H1 (cell line): ENCODE results near the gene NELFB. TPM values are rescaled to one million over a fixed set of nuclear protein-coding genes. Genes with fewer than 3 reads are reported as not detected.
A peak's percentile ranks its signal among the peaks of the same experiment; 100 is the strongest.

Source experiments
- CTCF ChIA-PET: fragments of 300-600 bp; sonication (Branson Sonifier 250); formaldehyde crosslinking; loops from one replicate; lab custom pipeline; 2021; ENCODE audit not compliant: partially characterized antibody; lab: Charles Lee
- POLR2A ChIA-PET: fragments of 300-600 bp; sonication (Branson Sonifier 250); formaldehyde crosslinking; loops from one replicate; lab custom pipeline; 2021; ENCODE audit warnings: inconsistent platforms; ENCODE audit not compliant: partially characterized antibody; lab: Charles Lee
- DNase-seq, 2 experiments: peaks; one replicate each; pipeline versions ENCODE4 v3.0.0 to v3.0.0-alpha.2; 2010 to 2022; ENCODE audit warnings: low spot score in 2 of 2, low read depth in 1 of 2, mixed read lengths in 1 of 2
- FAIRE-seq: peaks from 2 replicates; lab custom pipeline; 2011; peaks lifted over from hg19 to GRCh38; lab: Jason Lieb, UNC
- H2AFZ ChIP-seq: 2 replicates; pipeline ENCODE4 v1.8.1; 2012; ENCODE audit warnings: low read length, inconsistent platforms
- H2AK5ac ChIP-seq: 2 replicates; pipeline ENCODE4 v1.6.1; 2013; ENCODE audit warnings: low read depth, low read length
- H2BK120ac ChIP-seq: replicated peaks from 2 replicates; pipeline ENCODE3; 2013; ENCODE audit warnings: low read depth, low read length, inconsistent platforms
- H2BK12ac ChIP-seq: 2 replicates; pipeline ENCODE4 v1.6.1; 2013; ENCODE audit warnings: low read depth, low read length
- H2BK15ac ChIP-seq: 2 replicates; pipeline ENCODE4 v1.6.1; 2013; ENCODE audit warnings: low read length
- H2BK20ac ChIP-seq: 2 replicates; pipeline ENCODE4 v1.6.1; 2013; ENCODE audit warnings: low read length
- H2BK5ac ChIP-seq: 2 replicates; pipeline ENCODE4 v1.6.1; 2013; ENCODE audit warnings: low read depth, low read length
- H3K14ac ChIP-seq: 2 replicates; pipeline ENCODE4 v1.6.1; 2013; ENCODE audit warnings: inconsistent platforms; ENCODE audit not compliant: insufficient read length
- H3K18ac ChIP-seq: 2 replicates; pipeline ENCODE4 v1.6.1; 2013; ENCODE audit warnings: low read length; ENCODE audit errors: extremely low read depth
- H3K23ac ChIP-seq: 2 replicates; pipeline ENCODE4 v1.6.1; 2013; ENCODE audit warnings: inconsistent platforms; ENCODE audit not compliant: insufficient read length
- H3K23me2 ChIP-seq: 2 replicates; pipeline ENCODE4 v1.6.1; 2013; ENCODE audit warnings: low read depth, low read length
- H3K27ac ChIP-seq: 2 replicates; pipeline ENCODE4 v1.6.1; 2011; ENCODE audit warnings: low read depth, low read length, inconsistent platforms
- H3K27me3 ChIP-seq, 4 experiments: replicated peaks in 1 of 4; 1 replicate in 1 of 4; 2 replicates in 3 of 4; pipeline versions ENCODE4 v1.6.1 to v1.8.1; 2011 to 2013; ENCODE audit warnings: low read length in 3 of 4, mild to moderate bottlenecking in 3 of 4, inconsistent platforms in 2 of 4, mixed read lengths in 2 of 4, moderate library complexity in 1 of 4; ENCODE audit not compliant: control insufficient read depth in 3 of 4, insufficient read depth in 3 of 4; ENCODE audit errors: extremely low read depth in 1 of 4
- H3K36me3 ChIP-seq, 4 experiments: 2 replicates each; pipeline versions ENCODE4 v1.6.1 to v1.8.1; 2011 to 2013; ENCODE audit warnings: mild to moderate bottlenecking in 4 of 4, low read length in 3 of 4, moderate library complexity in 2 of 4, control low read depth in 1 of 4, inconsistent platforms in 1 of 4; ENCODE audit not compliant: insufficient read depth in 4 of 4, control insufficient read depth in 2 of 4
- H3K4ac ChIP-seq: replicated peaks from 2 replicates; pipeline ENCODE3; 2013; ENCODE audit warnings: low read length, low read depth, mixed read lengths, inconsistent platforms; ENCODE audit not compliant: insufficient read length
- H3K4me1 ChIP-seq, 4 experiments: replicated peaks in 1 of 4; 1 replicate in 1 of 4; 2 replicates in 3 of 4; pipeline versions ENCODE4 v1.6.1 to v1.8.1; 2011 to 2013; ENCODE audit warnings: low read length in 3 of 4, inconsistent platforms in 2 of 4, mixed read lengths in 1 of 4; ENCODE audit not compliant: insufficient read depth in 4 of 4, control insufficient read depth in 3 of 4
- H3K4me2 ChIP-seq, 2 experiments: 2 replicates each; pipeline versions ENCODE4 v1.6.1 to v1.8.1; 2011 to 2013; ENCODE audit warnings: low read depth in 2 of 2, low read length in 2 of 2, control low read depth in 1 of 2, inconsistent platforms in 1 of 2, mild to moderate bottlenecking in 1 of 2; ENCODE audit not compliant: insufficient read depth in 1 of 2
- H3K4me3 ChIP-seq, 4 experiments: fragments of 200-600, 300-600 bp in 1 of 4; sonication (generic), shearing (Covaris generic), sonication (Bioruptor Twin) in 1 of 4; 2 replicates each; pipeline versions ENCODE4 v1.5.1 to v1.8.1; 2011 to 2016; ENCODE audit warnings: low read length in 4 of 4, low read depth in 3 of 4, control low read depth in 2 of 4, inconsistent platforms in 2 of 4, mild to moderate bottlenecking in 2 of 4, mixed read lengths in 1 of 4, moderate library complexity in 1 of 4; ENCODE audit not compliant: insufficient read depth in 2 of 4; ENCODE audit errors: extremely low read depth in 1 of 4
- H3K56ac ChIP-seq: replicated peaks from 2 replicates; pipeline ENCODE3; 2013; ENCODE audit warnings: low read depth, mild to moderate bottlenecking, mixed read lengths, low read length, inconsistent platforms; ENCODE audit not compliant: insufficient read length
- H3K79me1 ChIP-seq: 2 replicates; pipeline ENCODE4 v1.6.1; 2013; ENCODE audit warnings: low read depth, low read length, control low read depth
- H3K79me2 ChIP-seq, 2 experiments: 2 replicates each; pipeline versions ENCODE4 v1.6.1 to v1.8.1; 2012 to 2013; ENCODE audit warnings: low read length in 2 of 2, mild to moderate bottlenecking in 2 of 2, inconsistent platforms in 1 of 2; ENCODE audit not compliant: insufficient read depth in 2 of 2, control insufficient read depth in 1 of 2
- H3K9ac ChIP-seq, 4 experiments: replicated peaks in 1 of 4; 1 replicate in 1 of 4; 2 replicates in 3 of 4; pipeline versions ENCODE4 v1.6.1 to v1.8.1; 2011 to 2013; ENCODE audit warnings: low read depth in 3 of 4, low read length in 3 of 4, control low read depth in 2 of 4, mild to moderate bottlenecking in 2 of 4, moderate library complexity in 2 of 4, inconsistent platforms in 1 of 4; ENCODE audit errors: extremely low read depth in 1 of 4
- H3K9me3 ChIP-seq, 2 experiments: 2 replicates each; pipeline versions ENCODE4 v1.6.1 to v1.8.1; 2012 to 2013; ENCODE audit warnings: mild to moderate bottlenecking in 2 of 2, moderate library complexity in 2 of 2, control low read depth in 1 of 2, inconsistent platforms in 1 of 2, low read depth in 1 of 2, low read length in 1 of 2, mixed read lengths in 1 of 2; ENCODE audit not compliant: insufficient read depth in 2 of 2
- H4K20me1 ChIP-seq, 2 experiments: replicated peaks in 1 of 2; 2 replicates each; pipeline versions ENCODE3 to v1.8.1; 2011 to 2013; ENCODE audit warnings: inconsistent platforms in 2 of 2, low read length in 2 of 2, mild to moderate bottlenecking in 1 of 2; ENCODE audit not compliant: insufficient read depth in 2 of 2, control insufficient read depth in 1 of 2
- H4K5ac ChIP-seq: 2 replicates; pipeline ENCODE4 v1.6.1; 2013; ENCODE audit warnings: low read length, low read depth, mixed read lengths, inconsistent platforms; ENCODE audit not compliant: insufficient read length
- H4K8ac ChIP-seq: 2 replicates; pipeline ENCODE4 v1.8.0; 2013; ENCODE audit warnings: mild to moderate bottlenecking, moderate library complexity, low read length, inconsistent platforms; ENCODE audit not compliant: insufficient read depth; ENCODE audit errors: extremely low read depth
- H4K91ac ChIP-seq: replicated peaks from 2 replicates; pipeline ENCODE3; 2013; ENCODE audit warnings: low read length, mixed read lengths, inconsistent platforms; ENCODE audit not compliant: insufficient read length
- KDM4A ChIP-seq: IDR thresholded peaks from one replicate; pipeline ENCODE4 v1.7.1; 2012; ENCODE audit warnings: low read depth, mild to moderate bottlenecking, moderate library complexity, low read length, inconsistent platforms; ENCODE audit not compliant: severe bottlenecking
- POU5F1 ChIP-seq: IDR thresholded peaks from 2 replicates; pipeline ENCODE4 v1.6.1; 2011; ENCODE audit warnings: low read depth, mild to moderate bottlenecking, low read length, moderate library complexity
- RFX5 ChIP-seq: IDR thresholded peaks from 2 replicates; pipeline ENCODE4 v1.6.1; 2011; ENCODE audit warnings: low read depth, low read length, improper control_type of control experiment, borderline replicate concordance
- TAF7 ChIP-seq: optimal IDR thresholded peaks from 2 replicates; pipeline ENCODE3; 2011; ENCODE audit warnings: low read depth, mild to moderate bottlenecking, inconsistent platforms, low read length, moderate library complexity, borderline replicate concordance
- YY1 ChIP-seq: IDR thresholded peaks from 2 replicates; pipeline ENCODE4 v1.6.1; 2011; ENCODE audit warnings: low read depth, mild to moderate bottlenecking, low read length
- ZNF274 ChIP-seq: IDR thresholded peaks from 2 replicates; pipeline ENCODE4 v1.7.0; 2012; ENCODE audit warnings: low read length, borderline replicate concordance; ENCODE audit errors: extremely low read depth
- WGBS, 2 experiments: shearing (Covaris generic) in 1 of 2; methylation state at CpG; one replicate each; pipeline versions ENCODE4 v1.1.6 to v1.1.7; 2013 to 2015; ENCODE audit warnings: low lambda C conversion rate in 2 of 2, mixed read lengths in 2 of 2, inconsistent platforms in 1 of 2, low coverage in 1 of 2, missing lambda C conversion rate in 1 of 2; ENCODE audit not compliant: insufficient replicate concordance in 2 of 2, insufficient coverage in 1 of 2, insufficient read length in 1 of 2; ENCODE audit errors: extremely low coverage in 1 of 2, missing lambda C conversion rate in 1 of 2; 5-methylcytosine and 5-hydroxymethylcytosine counted together
- polyA plus RNA-seq, 7 experiments: library from polyadenylated mRNA; depleted of rRNA in 3 of 7; stranded (reverse) in 5 of 7; unstranded in 2 of 7; fragments of >200 nt in 5 of 7; fragments of 200-250 nt in 2 of 7; gene quantifications; 1 replicate in 5 of 7; 2 replicates in 1 of 7; 4 replicates in 1 of 7; pipeline versions ENCODE4 v1.2.1 to v1.2.3, GENCODE V29; 2011 to 2013; ENCODE audit warnings: missing spikeins in 2 of 7, mixed read lengths in 2 of 7
- total RNA-seq: library from RNA; stranded (reverse); fragmentation: NEBNext Ultra II Directional; extraction: Animal tissue kit (Norgen Biotek cat#: 25700); gene quantifications from 2 replicates; pipeline ENCODE4 v1.2.1, GENCODE V29; 2021
- TF ChIP-seq, protein P1 (sequence below): IDR thresholded peaks from 2 replicates; pipeline ENCODE4 v1.6.1; 2012; ENCODE audit warnings: inconsistent platforms

NELFB gene
- total and polyA plus RNA-seq, 2 of the 8 experiments (the other 6 are each of a cell fraction or from before 2014, with no cell fraction given) = 57.6 to 78.0 TPM

DNA sequence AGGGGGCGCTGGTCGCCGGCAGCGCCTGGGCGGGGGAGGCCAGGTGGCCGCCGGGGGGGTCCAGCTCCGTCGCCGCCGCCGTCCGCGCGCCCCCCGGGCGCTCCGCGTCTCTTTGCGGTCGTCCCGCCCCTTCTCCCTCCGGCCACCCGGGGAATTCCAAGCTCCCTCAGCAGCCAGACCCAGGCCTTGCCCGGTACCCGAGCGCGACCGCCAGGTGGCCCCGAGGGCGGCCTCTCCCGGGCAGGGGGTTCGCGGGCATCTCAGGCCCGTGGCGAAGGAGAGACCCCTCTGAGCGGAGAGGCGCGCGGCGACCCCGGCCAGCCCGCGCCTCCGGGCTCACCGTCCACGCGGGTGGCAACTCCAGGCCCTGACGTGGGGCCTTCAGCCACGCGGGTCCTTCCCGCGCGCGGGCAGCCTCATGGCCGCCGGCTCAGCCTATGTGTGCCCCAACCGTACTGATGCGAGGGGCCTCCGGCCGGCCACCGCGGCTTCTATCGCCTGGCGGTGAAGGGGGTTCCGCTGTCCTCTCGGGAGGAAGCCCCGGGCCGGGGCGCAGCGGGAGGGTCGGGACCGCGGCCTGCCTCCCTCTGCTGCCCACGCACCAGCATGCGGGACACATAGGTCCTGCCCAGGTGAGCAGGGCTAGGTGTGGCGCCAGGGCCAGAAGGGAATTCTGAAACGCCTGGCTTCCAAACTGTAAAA, 47.5 kb downstream of the NELFB start:
- Histone ChIP-seq H3K56ac (no peak overlapping the region), H4K20me1 (peaks cover 0 to 9% of the 10 kb centered on the region in 2 experiments), H3K4me3 (peak overlapping the region; percentile 29 to 62 (median 39); a peak in 7 of 8 replicates), H3K23me2 (peaks cover 11% of the 10 kb centered on the region), H3K4ac (peak overlapping the region; percentile 21), H2BK12ac (peak overlapping the region; percentile 80; the same call in 1 of the 2 replicates), H3K23ac (no peak overlapping the region), H3K79me1 (peaks cover 3% of the 10 kb centered on the region), H3K36me3 (no peaks in the 10 kb centered on the region), H3K27ac (no peak overlapping the region), H2AFZ (no peak overlapping the region), H3K4me2 (peak overlapping the region; percentile 76 to 79), H2BK120ac (no peak overlapping the region), H2BK15ac (peak overlapping the region; percentile 61; the same call in 1 of the 2 replicates), H4K5ac (no peak overlapping the region), H3K27me3 (peaks cover 0 to 16% (median 7%) of the 10 kb centered on the region in 4 experiments; a peak in 5 of 7 replicates), H3K4me1 (peaks cover 3 to 59% (median 48%) of the 10 kb centered on the region in 4 experiments), H3K9ac (no peak overlapping the region), H3K14ac (no peak overlapping the region), H4K91ac (peak overlapping the region; percentile 57), H2BK20ac (no peak overlapping the region), H3K18ac (peak overlapping the region; percentile 71), H3K79me2 (peaks cover 0 to 3% of the 10 kb centered on the region in 2 experiments; a peak in 1 of 4 replicates), H2BK5ac (no peak overlapping the region), H2AK5ac (no peak overlapping the region), H3K9me3 (no peaks in the 10 kb centered on the region), H4K8ac (peak overlapping the region; percentile 54; the same call in 1 of the 2 replicates)
- 8% methylated on average over 19 of the region's 78 CpGs; no CpG with 5 or more reads in 1 of the 2 experiments for WGBS, 2 experiments
- DNase-seq = peak in 1 of 2 experiments; percentile 88
- ChIA-PET POLR2A (interaction anchor here (0.7 to 10.0 kb wide), 16 partner anchors 12 to 143 kb away, joined by 3 to 129 read pairs (median 4); partner anchors contain the start of genes EXD3, NELFB, NOXA1 and TOR4A), CTCF (interaction anchor here (0.6 to 4.7 kb wide), 31 partner anchors 9 to 409 kb away, joined by 3 to 55 read pairs (median 4); no protein-coding TSS in a partner anchor)
- no peak for FAIRE-seq
- TF ChIP-seq RFX5 (no peak), POU5F1 (no peak), TAF7 (no peak), KDM4A (peak; percentile 36), ZNF274 (no peak), YY1 (0 out of 2 replicates have a peak, but pooled peaks have one; percentile 24)
- TF ChIP-seq, protein P1, sequence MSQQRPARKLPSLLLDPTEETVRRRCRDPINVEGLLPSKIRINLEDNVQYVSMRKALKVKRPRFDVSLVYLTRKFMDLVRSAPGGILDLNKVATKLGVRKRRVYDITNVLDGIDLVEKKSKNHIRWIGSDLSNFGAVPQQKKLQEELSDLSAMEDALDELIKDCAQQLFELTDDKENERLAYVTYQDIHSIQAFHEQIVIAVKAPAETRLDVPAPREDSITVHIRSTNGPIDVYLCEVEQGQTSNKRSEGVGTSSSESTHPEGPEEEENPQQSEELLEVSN = peak; percentile 55
